Tibial artery (tissue), 4 donors: Measurements from ENCODE around the gene ZNF502.
A peak's percentile ranks its signal among the peaks of the same experiment; 100 is the strongest.

Experiments
- DNase-seq, 2 donors: peaks; one replicate each; pipeline ENCODE4 v3.0.0-alpha.2; 2019
- H3K27ac ChIP-seq, 2 donors: fragments of 200-600 bp; sonication (generic) in 1 of 2; 1 replicate in 1 of 2; 2 replicates in 1 of 2; pipeline ENCODE4 v1.5.1; 2018 to 2019; ENCODE audit warnings: mild to moderate bottlenecking in 1 of 2
- H3K27me3 ChIP-seq, 2 donors: fragments of 200-600 bp; sonication (generic) in 1 of 2; one replicate each; pipeline versions ENCODE4 v1.5.1 to v1.6.0; 2016 to 2019
- H3K36me3 ChIP-seq, 3 donors: fragments of 200-600 bp; sonication (generic) in 2 of 3; one replicate each; pipeline ENCODE4 v1.5.1; 2016 to 2019; ENCODE audit warnings: mild to moderate bottlenecking in 2 of 3
- H3K4me1 ChIP-seq, 4 donors: fragments of 200-600 bp; sonication (generic) in 2 of 4; 1 replicate in 3 of 4; 2 replicates in 1 of 4; pipeline ENCODE4 v1.5.1; 2016 to 2019
- H3K4me3 ChIP-seq, 2 donors: fragments of 200-600 bp; sonication (generic) in 1 of 2; 1 replicate in 1 of 2; 2 replicates in 1 of 2; pipeline ENCODE4 v1.5.1; 2018 to 2019; ENCODE audit warnings: mild to moderate bottlenecking in 2 of 2
- H3K9me3 ChIP-seq, 3 donors: fragments of 200-600 bp; sonication (generic) in 1 of 3; one replicate each; pipeline ENCODE4 v1.5.1; 2016 to 2019
- CTCF ChIP-seq, 2 experiments: fragments of 200-600 bp in 1 of 2; fragments of 450-650 bp in 1 of 2; IDR thresholded peaks; one replicate each; pipeline ENCODE4 v1.5.1; 2017 to 2019; ENCODE audit warnings: antibody characterized with exemption in 2 of 2, mild to moderate bottlenecking in 1 of 2, moderate library complexity in 1 of 2
- intact Hi-C: fragments of 100-400 bp; cut with DNase I; formaldehyde crosslinking; loops from one replicate; pipeline ENCODE4 v1.15.0; 2023; ENCODE audit warnings: low total_unique reads

Gene ZNF502

GRCh38 chr3:44678480-44679116 is 33.9 kb upstream of the ZNF502 start:
- Histone ChIP-seq H3K9me3 (peaks cover 6 to 85% (median 23%) of the 10 kb centered on the region in 3 donors), H3K27ac (no peak overlapping the region), H3K27me3 (no peaks in the 10 kb centered on the region), H3K4me3 (no peak overlapping the region), H3K4me1 (no peaks in the 10 kb centered on the region), H3K36me3 (peaks cover 3 to 20% (median 11%) of the 10 kb centered on the region in 3 donors)
- DNase-seq: no peak
- intact Hi-C loops: no loop called here
- no peak for TF ChIP-seq CTCF (IDR thresholded peaks at IDR 0.05)

DNA sequence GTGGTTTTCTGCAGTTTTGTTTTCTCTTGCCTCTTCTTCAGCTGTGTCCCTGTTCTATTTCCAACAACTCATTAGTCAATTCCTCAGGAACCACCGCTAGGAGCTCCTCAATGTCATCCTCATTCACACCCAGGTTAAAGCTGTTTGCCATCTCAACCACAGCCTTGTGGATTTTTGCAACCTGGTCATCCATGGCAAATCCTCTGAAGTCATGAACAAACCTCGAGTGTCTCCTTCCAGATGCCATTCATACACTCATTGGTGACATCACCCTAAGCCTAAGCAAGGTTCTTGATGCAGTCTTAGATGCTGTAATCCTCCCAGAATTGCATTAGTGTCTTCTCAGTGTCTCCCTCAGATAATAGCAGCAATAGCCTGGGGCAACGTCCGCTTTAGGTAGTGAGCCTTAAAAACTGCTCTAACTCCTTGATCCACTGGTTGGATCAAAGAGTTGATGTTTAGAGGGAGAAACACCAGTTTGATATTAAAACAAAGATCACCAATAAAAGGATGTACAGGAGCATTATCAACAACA is 31.5 kb upstream of the ZNF502 start:
- Histone ChIP-seq H3K27ac (no peak overlapping the region), H3K4me1 (peaks cover 0 to 12% (median 2%) of the 10 kb centered on the region in 4 donors), H3K27me3 (no peaks in the 10 kb centered on the region), H3K9me3 (peaks cover 6 to 76% (median 20%) of the 10 kb centered on the region in 3 donors), H3K36me3 (peaks cover 11 to 25% (median 11%) of the 10 kb centered on the region in 3 donors), H3K4me3 (no peak overlapping the region)
- intact Hi-C loops: no loop called here
- no peak for TF ChIP-seq CTCF (IDR thresholded peaks at IDR 0.05)
- no peak for DNase-seq

DNA sequence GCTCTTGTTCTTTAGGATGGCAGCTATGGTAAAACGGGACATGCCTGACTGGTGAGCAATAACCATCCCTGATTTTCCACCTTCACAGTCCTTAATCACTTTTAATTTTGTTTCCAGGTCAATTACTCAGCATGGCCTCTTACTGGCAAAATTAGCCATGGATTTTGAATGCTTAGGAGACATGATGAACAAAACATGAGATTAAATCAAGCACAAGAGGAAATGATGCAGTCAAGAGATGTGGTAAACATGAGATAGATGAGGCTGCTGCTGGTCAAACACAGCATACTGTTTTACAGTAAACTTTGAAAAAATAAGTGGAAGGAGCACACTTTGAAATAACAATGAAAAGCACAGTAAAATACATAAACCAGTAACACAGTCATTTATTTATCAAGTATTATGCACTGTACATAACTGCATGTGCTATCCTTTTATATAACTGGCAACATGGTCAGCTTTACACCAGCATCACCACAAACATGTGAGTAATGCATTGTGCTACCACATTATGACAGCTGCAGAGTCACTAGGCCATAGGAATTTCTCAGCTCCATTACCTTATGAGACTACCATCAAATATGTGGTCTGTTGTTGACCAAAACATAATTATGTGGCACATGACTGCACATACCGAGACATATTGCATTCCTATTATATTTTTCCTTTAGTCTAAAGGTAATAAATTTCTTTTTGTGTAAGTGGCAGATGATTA is 30.1 kb upstream of the ZNF502 start:
- Histone ChIP-seq H3K9me3 (peaks cover 6 to 63% (median 16%) of the 10 kb centered on the region in 3 donors), H3K4me1 (peaks cover 0 to 15% (median 2%) of the 10 kb centered on the region in 4 donors), H3K27me3 (no peaks in the 10 kb centered on the region), H3K27ac (no peak overlapping the region), H3K36me3 (peaks cover 11 to 21% (median 11%) of the 10 kb centered on the region in 3 donors), H3K4me3 (no peak overlapping the region)
- TF ChIP-seq CTCF (IDR thresholded peaks at IDR 0.05): no peak
- no peak for DNase-seq
- intact Hi-C loops: no loop called here

GRCh38 chr3:44685128-44685800 is 27.2 kb upstream of the ZNF502 start:
- peak; percentile 58 to 74 for DNase-seq
- H3K4me1 ChIP-seq: peaks cover 0 to 15% (median 2%) of the 10 kb centered on the region in 4 donors
- peaks cover 0 to 4% of the 10 kb centered on the region in 2 donors for H3K27me3 ChIP-seq
- no peak for TF ChIP-seq CTCF (IDR thresholded peaks at IDR 0.05)
- H3K9me3 ChIP-seq: peaks cover 3 to 37% (median 12%) of the 10 kb centered on the region in 3 donors
- H3K27ac ChIP-seq: peak overlapping the region in 1 of 2 donors; percentile 57
- H3K4me3 ChIP-seq: peak overlapping the region; percentile 72 to 76
- intact Hi-C loops: no loop called here
- peaks cover 11 to 21% (median 11%) of the 10 kb centered on the region in 3 donors for H3K36me3 ChIP-seq

- H3K27ac ChIP-seq: no peak overlapping the region
- H3K4me1 ChIP-seq: peaks cover 0 to 15% (median 2%) of the 10 kb centered on the region in 4 donors
- no peak for DNase-seq
- peaks cover under 1 to 12% (median 11%) of the 10 kb centered on the region in 3 donors for H3K36me3 ChIP-seq
- no peak for TF ChIP-seq CTCF (IDR thresholded peaks at IDR 0.05)
- peaks cover 0 to 13% (median 0%) of the 10 kb centered on the region in 3 donors for H3K9me3 ChIP-seq
- H3K27me3 ChIP-seq: peaks cover 0 to 4% of the 10 kb centered on the region in 2 donors
- intact Hi-C loops: no loop called here
- no peak overlapping the region for H3K4me3 ChIP-seq
Observed at GRCh38 chr3:44687898-44688297, 24.6 kb upstream of the ZNF502 start.
